GM19193 (cell line): ENCODE results near the gene TMTC1.

Experiments used
- POLR2A ChIP-seq: IDR thresholded peaks from 4 replicates; pipeline ENCODE4 v1.6.1; 2011; ENCODE audit not compliant: insufficient read depth, insufficient read length; ENCODE audit errors: extremely low read depth

Gene TMTC1

DNA sequence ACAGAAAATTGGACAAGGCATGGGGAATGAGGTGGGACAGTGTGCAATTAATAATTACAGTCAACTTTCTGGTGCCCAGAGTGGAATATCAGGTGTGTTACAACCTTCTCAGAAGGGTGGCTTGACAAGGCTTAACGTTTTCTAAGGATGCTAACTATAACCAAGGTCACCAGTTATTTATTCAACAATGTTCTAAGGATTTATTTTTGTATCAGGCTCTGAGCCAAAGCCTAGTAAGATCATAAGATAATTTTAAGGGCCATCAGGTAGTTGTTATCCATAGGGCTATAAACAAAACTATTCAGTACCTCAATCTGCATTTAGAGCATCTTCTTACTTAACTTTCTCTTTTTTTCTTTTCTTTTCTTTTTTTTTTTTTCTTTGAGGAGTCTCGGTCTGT lies 134.0 kb downstream of the TMTC1 start:
- no peak for TF ChIP-seq POLR2A

- TF ChIP-seq POLR2A = no peak
These were observed 139.1 kb downstream of the TMTC1 start for GRCh38 chr12:29644536-29645162.

- no peak for TF ChIP-seq POLR2A
These were observed 143.0 kb downstream of the TMTC1 start for GRCh38 chr12:29640589-29641345.

DNA sequence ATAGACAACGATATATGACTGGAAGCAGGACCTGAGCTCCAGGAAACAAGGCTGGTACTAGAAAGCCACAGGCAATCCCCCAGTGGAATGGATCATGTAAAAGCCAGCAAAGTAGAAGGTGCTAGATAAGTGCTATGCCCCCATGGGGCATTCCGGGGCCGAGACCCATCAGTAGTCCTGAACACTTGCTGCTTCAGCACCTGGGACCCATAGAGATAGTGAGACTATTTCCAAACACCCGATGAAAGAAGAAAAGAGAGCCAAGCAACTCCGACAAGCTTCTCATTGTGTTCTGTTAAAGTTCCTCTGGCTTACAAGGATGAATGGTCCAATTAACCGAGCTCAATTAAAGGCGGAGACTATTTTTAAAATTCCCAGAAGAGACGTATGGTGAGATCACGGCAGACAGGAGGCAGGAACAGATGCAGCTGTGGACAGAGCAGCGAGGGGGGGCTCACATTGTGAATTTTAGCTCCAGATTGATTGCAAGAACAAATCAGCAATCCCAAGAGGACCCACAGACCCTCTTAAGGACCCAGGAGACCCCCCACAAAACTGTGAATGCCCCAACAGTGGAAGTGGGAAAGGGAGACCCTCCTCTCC lies 143.7 kb downstream of the TMTC1 start:
- TF ChIP-seq POLR2A = no peak

DNA sequence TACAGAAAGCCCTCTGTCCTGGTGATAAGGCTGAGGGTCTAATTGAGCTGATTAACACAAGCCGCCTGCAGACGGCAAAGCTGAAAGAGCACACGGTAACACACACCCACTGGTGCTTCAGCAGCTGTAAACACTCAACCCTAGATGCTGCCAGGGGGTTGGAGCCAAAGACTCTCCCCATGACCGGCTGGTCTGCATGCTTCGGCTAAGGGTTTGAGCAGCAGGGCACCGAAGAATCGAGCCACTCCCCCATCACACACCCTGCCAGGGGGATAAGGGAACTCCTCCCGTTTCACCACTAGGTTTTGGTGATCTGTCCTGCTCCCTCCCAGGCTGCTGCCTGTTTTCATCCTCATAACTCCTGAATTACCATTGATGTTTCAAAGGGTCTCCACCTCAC lies 145.2 kb downstream of the TMTC1 start:
- TF ChIP-seq POLR2A = no peak

- TF ChIP-seq POLR2A = no peak
These were observed 149.7 kb downstream of the TMTC1 start for GRCh38 chr12:29634057-29634456.

GRCh38 chr12:29627221-29627620 lies 156.5 kb downstream of the TMTC1 start:
- TF ChIP-seq POLR2A = no peak

DNA sequence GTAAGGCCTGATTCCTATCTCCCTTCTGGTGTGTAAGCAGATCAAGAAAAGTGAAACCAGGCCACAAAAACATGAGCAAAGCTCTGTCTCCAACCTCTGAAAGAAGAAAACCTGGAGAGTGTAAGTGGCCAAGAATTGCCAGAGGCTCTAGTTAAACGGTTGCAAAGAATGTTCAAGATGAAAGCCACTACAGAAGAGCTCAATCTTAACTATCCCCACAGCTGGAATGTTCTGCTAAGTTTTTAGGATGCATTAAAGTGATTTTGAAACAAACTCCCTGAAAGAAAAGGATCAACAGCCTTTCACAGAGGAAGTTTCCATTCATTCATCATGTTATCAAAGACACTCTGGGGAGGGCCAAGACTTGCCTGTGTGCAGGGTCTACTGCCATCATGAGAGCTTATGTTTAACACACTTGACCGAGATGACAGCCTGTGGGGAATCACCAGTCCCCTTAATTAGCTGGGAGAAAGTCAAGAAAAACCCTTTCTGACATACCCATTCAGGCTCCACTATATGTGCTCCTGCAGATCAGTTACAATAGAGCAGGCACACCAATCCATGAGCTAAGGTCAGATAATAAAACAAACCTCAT lies 158.3 kb downstream of the TMTC1 start:
- TF ChIP-seq POLR2A = no peak

DNA sequence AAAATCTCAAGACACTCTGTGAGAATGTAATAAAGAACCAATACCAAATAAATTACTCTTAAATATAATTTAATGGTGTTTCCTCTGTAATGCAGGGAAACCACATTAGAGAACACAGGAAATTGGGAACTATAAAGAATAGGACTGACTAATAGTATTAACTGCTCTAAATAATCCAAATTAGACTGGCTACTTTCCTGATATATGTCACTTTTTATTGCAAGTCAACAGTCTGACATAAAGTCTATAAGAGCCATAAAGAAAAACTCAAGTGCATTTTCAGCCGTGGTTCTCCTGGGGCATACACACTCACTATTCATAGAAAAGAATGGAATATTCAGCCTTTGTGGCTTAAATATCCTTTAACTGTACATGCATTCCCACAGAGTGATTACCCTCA lies 161.5 kb downstream of the TMTC1 start:
- no peak for TF ChIP-seq POLR2A

DNA sequence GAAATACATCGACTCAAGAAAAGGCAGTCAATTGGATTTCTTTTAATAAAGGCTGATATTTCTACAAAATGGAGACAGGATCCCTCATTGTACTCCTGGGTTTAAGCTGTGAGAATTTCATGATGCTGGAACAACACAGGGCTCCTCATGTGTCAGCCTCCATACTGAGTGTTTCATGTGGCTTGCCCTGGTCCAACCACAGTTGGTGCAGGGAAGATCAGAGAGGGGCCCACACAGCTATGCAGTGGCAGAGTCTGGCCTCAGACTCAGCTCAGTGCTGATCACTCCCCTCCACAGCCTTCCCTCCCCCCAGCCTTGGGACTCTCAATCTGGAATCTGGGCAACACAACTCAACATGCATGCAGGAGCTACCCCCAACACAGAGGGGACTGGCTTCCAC lies 163.7 kb downstream of the TMTC1 start:
- no peak for TF ChIP-seq POLR2A

DNA sequence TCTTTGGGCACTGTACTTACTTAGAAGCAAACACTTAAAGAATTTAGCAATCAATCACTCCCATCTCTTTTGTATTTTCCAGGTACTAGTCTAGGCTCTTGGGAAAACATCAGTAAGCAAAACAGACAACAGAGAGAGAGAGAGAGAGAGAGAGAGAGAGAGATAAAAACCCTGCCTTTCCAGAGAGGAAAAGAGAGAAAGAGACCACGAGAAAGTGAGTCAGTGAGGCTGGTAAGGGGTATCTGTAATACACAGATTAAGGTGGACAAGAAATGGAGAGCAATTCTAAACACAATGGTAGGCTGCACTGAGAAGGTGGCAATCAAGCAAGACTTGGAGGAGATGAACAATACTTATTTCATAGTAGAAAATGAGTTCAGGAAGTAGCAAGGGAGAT lies 166.3 kb downstream of the TMTC1 start:
- no peak for TF ChIP-seq POLR2A

GRCh38 chr12:29616664-29617406 lies 166.9 kb downstream of the TMTC1 start:
- TF ChIP-seq POLR2A = no peak

GRCh38 chr12:29614694-29615325 lies 168.9 kb downstream of the TMTC1 start:
- no peak for TF ChIP-seq POLR2A

DNA sequence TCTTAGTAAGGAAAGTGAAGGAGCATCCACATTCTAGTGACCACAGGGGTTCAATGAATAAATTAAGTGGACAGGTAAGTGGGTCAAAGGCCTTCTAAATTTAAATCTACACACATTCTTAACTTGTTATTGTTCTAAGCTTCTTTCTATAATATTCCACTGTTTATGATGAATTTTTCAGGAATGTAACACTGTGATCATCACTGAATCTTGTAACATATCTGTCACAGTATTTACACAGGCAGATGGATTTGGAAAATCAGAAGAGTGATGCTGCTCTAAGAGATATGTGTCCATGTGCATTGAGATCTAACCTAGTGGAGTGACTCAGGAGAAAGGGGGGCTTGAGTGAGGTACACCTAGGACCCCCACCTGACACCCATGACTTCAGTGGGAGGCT lies 170.8 kb downstream of the TMTC1 start:
- TF ChIP-seq POLR2A = no peak
